GM21381 (cell line): ENCODE measurements around the gene WWC1.

Source experiments
- ATAC-seq: cut with Tn5 transposase; IDR thresholded peaks from one replicate; pipeline ENCODE4 v1.9.1; 2021; ENCODE audit warnings: mild to moderate bottlenecking, moderate library complexity; ENCODE audit not compliant: unreplicated experiment

WWC1 gene

DNA sequence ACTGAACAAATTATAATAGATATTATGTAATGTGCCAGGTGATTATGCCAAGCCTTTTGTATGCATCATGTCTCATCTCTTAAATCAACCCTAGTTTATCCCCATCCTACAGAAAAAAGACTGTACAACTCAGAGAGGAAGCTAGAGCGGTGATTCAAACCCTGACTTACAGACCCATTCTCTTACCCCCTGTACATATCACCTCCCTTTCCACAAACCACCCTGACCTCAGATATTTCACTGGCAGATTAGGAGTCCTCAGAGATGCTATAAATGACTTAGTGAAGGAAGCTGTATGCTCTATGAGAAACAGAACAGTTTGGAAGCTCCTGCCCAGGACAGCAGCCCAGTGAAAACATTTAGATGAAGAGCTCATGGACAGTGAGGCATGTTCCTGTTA lies 115.8 kb downstream of the WWC1 start:
- no peak for ATAC-seq

DNA sequence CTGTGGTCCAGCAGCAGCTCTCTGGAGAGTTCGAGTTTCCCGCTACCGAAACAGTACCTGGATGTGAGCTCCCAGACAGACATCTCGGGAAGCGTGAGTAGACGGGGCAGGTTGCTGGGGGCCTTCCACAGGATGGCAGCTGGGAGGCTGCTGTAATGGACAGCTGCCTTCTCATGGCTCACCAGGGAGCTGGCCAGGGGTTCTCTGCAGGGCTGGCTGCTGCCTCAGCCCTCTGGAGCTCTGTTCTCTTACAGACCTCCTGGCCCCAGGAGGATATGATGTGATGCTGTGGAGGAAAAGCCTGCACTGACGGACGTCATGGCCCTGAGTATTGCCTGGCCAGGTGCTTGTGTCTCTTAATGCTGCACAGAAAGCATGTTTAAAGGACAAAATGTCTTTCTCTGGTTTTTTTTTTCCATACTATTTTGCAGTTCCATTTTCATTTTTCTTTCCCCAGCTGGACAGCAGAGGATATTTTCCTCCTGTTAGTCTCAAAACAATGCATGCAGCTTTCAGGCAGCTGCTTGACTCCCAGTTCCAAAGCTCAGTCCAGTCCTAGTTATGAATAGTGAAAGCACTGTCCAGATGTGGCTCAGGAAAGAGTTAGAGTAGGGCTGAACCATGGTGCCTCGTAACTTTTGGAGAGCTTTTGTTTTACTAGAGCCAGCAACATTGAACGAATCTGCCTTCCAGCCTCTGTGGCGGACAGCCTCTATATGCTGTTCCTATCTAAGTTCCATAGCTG lies 117.3 kb downstream of the WWC1 start:
- no peak for ATAC-seq

DNA sequence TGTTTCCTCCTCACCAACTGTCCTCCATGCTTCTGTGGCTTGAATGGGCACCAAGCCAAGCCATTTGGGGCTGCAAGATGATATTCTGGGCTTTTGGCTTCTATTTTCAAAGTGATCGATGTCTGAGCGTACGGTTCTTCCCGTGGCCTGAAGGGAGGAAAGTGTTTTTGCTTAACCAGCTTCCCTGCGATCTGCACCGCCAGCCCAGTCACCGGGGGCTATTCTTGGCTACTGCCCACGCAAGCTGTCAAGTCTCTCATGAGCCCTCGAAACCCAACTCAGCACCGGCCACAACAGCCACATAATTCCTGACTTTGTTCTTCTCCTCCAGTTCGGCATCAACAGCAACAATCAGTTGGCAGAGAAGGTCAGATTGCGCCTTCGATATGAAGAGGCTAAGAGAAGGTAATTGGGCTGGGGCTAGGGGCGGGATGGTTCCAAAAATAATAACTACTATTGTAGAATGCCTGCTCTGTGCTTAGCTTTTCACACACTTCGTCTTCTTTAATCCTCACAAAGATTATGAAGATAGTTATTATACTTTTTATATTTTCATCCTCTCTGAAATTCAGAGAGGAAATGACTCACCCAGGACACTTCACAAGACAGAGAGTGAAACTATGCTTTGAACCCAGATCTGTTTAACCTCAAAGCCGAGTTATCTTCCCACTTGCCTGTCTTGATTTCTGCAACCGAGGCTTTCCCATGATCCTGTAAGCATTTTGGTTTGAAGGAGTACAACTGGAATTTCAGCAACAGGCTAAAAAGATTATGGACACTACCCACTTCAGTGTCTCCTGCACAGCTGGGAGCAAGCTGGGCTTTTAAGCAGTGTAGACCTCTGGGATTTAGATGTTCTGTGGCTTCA lies 118.4 kb downstream of the WWC1 start:
- ATAC-seq = no peak

DNA sequence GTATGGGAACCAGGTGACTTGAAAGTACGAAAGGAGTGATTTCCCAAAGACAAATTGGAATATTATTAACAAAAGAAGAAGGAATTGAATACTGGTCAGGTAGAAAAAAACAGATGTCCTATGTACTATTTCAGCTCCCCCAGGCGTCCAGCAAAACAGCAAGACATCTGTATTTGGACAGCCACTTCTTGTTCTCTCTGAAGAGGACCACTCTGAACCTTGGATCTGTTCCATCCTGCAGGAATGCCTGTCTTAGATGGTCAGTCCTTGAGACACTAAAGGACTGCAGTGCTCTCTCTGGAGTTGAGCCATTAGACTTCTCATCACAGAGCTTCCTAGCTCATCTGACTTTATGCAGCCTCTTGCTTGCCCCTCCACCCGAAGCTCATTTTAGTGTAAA lies 120.4 kb downstream of the WWC1 start:
- no peak for ATAC-seq

DNA sequence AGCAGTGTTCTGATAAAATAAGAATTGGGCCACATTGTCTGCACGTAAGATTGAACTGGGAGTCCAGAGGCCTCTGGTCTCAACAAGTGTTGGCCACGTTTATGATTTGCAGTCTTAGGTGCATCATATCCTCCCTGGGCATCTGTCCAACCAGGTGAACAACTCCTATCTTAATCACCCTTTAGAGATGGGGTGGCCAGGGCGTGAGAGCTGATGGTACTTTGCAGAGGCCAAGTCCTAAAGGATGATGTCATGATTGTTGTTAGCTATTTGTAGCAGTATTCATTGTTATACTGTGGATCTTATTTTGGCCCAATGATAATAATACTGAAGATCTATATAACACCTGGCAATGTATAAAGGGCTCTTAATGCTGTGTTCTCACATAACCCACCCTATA lies 121.6 kb downstream of the WWC1 start:
- no peak for ATAC-seq

DNA sequence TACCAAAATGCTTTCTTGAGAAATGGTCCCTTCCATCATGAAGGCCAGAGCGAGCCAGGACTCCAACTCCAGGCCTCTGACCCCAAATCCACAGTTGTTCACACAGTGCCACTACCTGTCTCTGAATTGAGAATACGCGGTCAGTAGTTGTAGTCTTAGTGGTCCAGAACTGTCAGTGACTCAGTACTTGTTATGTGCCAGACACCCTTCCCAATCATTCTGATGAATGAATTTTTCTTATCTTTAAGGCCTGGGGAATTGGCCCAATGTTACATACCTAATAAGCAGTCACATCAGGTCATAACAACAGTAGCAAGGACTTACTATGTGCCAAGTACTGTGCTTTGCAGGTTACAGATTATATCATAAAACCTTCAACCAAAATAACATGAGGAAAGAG lies 122.2 kb downstream of the WWC1 start:
- ATAC-seq = no peak

DNA sequence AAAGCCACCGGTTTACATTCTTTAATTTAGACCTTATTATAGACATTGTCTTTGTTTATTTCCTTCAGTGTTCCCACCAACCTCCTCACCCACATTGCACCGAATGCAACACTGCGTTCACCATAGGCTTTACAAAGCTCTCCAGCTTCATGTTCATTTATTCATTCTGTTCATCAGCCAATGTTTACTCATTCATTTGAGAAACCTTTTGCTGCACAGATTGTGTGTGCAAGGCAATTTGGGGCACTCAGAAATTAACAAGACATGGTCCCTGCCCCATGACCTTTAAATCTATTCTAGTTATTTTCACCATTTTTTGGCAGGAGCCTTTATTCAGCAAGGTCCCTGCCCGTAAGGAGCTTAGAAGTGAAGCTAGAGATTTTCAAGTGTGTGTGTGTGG lies 124.0 kb downstream of the WWC1 start:
- ATAC-seq = no peak

DNA sequence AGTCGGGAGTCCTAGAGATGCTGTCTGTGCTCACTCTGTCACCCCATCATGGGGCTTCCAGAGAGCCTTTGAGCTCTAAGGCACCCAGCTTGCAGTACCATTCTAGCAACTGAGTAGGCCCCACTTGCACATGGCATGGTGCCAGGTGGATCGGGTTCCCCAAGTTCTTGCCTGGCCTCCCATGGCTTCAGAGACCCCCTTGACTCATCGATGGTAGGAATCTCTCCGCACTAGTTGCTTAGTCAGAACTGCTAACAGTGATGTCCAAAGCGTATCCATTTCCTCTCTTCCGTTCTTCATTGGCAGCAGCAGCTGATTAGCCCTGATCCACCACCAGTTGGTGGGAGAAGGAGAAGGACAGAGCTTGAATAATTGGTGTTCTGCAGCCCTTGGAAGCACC lies 124.5 kb downstream of the WWC1 start:
- ATAC-seq = no peak

DNA sequence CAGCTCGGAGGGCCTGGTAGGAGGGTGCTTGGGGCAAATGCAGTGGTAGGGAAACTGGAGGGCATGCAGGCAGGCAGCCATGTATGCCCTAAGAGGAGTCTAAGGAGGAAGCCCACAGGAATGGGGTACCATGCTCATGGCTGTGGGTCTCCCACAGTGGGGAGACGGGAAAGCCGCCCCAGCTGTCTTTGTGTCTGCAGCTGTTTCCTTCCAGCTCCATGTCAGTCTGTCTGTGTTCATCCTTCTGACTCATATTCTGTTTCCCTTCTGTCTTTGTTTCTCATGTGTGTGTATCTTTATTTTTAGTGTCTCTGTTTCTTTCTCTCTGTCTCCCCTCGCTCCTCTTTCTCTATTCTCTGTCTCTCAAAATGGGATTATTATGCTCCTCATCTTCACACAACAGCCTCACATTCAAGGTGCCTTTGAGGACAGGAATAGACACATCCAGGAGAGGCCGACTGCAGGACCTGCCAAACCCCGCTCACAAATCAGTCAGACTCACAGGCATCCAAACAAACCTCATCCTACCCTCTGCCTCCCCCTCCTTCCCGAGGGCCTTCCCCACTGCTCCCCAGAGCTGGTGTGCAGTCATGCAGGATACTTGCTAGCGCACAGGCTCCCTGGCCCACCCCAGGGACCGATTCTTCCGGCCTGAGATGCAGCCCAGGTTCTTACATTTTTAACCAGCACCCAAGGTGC lies 126.4 kb downstream of the WWC1 start:
- no peak for ATAC-seq

DNA sequence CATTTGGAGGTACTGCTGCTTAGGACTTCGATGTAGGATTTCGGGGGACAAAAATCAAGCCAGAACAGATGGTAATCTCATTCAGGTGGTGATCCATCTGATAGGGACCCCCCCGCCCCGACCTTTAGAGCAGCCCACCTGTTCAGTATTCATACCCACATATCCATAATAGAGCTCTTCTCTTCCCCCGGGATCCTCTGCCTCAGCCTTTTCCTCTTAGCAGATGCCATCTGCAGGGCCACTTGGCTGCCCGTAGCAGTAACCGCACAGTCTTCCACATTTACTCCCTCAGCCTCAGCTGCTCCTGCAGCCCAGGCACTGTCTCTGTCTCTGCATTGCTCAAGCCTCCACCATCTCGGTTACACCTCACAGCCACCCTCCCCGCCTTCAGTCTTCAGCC lies 129.0 kb downstream of the WWC1 start:
- ATAC-seq = no peak

DNA sequence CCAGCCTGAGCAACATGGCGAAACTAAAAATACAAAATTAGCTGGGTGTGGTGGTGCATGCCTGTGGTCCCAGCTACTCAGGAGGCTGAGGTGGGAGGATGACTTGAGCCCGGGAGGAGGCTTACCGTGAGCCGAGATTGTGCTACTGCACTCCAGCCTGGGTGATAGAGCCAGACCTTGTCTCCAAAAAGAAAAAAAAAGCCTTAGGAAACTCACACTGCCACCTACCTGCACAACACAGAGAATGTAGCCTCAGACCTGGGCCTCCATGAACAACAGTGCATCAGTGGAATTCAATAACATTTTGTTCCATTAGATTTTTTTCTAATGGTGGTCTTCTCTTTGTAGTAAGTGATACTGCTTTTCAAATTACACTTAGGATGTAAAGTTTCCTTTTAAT lies 131.0 kb downstream of the WWC1 start:
- no peak for ATAC-seq

DNA sequence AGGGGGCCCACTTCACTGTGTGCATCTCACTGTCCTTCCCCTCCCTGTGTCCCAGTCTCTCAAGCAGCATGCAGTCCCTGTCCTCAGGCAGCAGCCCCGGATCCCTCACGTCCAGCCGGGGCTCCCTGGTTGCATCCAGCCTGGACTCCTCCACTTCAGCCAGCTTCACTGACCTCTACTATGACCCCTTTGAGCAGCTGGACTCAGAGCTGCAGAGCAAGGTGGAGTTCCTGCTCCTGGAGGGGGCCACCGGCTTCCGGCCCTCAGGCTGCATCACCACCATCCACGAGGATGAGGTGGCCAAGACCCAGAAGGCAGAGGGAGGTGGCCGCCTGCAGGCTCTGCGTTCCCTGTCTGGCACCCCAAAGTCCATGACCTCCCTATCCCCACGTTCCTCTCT lies 132.0 kb downstream of the WWC1 start:
- ATAC-seq = no peak

DNA sequence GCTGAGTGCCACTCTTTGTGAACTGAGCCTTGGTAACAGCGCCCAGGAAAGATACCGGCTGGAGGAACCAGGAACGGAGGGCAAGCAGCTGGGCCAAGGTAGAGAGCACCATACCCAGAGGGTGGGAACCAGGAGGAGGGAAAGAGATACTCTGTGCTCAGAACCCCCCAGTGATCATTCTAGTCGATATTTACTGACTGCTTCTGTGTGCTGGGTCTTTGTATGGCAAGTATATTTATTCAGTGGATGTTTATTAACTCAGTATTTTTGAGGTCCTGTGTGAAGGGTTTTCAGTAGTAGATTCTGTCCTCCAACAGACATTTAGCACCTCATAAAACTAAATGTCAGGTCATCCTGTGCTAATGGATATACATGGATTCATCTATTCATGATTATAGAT lies 132.5 kb downstream of the WWC1 start:
- ATAC-seq = no peak

DNA sequence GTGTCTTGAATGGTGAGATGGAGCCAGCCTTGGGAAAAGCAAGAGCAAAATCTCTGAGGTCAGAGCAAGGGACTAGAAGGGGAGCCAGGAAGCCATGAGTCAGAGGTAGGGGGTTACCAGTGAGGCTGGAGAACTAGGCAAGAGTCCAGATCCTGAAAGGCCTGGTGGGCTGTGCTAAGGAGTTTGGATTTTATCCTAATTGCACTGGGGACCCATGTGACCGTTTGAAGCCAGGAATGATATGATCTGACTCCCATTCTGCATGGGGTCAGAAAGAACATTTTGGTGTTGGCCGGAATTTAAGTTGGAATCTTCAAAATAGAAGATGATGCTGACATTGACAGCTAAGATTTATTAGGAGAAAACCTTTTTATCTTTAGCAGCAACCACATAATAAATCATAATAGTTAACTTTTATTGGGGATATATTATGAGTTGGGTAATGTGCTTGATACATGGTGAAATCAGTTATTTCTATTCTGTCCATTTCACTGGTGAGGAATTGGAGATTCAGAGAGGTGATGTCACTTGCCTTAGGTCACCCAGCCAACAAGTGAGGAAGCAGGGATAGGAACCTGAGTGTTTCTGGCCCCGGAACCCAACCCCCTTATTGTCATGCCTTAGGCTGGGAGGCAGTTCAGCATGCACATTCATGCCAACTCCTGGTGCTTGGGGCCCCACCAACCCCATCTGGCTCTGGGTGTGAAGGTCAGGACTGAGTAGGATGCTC lies 133.3 kb downstream of the WWC1 start:
- ATAC-seq = no peak

DNA sequence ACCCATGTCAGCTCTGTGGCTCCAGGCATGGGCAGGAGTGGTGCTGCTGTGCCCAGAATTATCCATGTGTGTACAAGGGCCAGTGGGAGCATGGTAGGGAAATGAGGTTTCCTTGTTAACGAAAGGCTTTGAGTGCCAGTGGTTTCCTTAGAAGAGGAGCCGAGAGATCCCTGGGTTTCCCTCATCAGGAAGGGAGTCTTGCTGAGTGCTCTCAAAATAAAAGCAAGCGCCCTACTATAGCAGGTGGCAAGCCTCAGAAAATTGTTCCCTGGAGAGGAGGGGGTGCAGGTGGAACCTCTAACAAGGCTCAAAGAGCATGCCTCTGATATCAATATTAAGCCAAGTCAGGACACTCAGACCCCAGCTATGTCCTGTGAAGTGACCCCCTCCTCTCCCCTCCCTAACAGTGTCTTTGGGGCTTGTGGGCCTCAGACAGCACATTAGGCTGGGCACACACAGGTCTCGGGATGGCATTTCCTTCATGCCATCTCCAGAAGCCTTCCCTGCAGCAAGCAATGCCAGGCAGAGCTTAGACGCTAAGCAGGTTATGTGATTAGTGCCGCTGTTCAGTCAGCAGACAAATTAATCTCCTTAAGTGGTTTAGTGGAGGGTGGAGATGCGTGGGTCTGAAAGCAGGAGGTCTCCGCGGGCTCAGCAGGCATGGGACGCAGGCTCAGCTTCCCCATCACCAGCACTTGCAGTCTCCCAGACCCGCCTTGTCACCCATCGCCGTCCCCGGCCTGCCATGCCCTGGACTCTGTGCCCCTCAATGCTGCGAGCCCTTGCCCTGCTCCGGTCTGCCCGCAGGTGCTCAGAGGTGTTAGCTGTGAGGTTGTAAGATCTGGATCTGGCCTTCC lies 134.8 kb downstream of the WWC1 start:
- no peak for ATAC-seq

DNA sequence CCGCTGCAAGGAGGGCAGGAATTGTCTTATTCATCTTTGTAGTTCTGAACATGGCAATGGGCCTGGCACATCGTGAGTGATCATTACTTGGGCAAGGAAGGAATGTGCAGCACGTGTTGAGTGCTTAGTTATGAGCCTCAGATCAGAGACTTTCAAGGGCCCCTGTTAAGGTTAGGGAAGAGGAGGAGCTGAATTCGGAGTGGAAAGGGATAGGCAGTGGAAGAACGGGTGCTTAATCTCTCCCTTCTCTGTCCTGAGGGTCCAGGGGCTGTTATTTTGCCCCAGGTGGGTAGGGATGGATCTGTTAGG lies 135.4 kb downstream of the WWC1 start:
- ATAC-seq = no peak

DNA sequence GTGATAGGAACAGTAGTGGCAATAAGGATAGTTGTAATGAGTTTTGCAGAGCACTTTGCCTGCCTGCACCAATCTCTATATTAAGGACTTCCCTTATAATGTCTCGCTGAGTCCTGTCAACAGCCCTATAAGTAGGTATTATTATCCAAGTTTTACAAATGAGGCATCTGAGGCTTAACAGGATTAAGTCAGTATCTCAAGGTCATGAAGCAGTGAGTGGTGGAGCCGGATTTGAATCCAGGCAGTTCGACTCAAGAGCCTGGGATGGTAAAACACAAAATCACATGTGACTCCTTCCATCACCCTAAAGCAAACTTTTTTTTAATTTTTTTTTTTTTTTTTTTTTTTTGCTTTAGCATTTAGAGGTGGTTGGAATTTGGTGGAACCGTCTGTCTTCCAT lies 135.8 kb downstream of the WWC1 start:
- no peak for ATAC-seq

DNA sequence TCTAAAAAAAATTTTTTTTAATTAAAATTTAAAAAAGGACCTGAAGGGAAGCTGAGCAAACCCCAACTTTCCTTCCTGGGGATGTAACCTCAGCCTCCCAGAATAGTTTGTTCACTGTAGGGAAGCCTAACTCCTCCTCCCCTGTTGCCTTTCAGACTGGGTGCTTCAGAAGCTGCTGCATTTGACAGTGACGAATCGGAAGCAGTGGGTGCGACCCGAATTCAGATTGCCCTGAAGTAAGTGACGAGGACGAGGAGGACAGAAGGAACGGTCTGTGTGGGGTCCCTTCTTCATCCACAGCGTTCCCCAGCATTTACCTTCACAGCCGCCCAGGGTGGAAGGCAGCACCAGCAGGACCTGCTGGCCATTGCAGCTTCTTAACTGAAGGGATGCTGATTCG lies 137.1 kb downstream of the WWC1 start:
- ATAC-seq = no peak

DNA sequence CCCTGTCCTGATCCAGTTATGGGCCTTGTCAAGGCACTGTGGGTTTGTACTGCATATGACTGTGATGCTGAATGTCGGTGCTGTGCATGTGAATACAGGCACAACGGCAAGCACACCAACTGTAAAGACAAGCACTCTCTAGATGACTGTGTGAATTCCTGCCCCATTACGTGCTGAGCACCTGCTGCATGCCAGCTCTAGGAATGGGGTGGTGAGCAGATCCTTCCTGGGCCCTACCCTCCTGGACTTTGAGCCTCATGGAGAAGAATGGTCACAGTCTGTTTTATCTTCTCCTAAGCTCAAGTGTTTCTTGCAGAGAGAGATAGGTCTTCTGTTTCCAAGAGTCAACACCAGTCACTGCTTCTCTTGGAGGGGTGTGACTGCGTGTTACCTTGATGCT lies 138.9 kb downstream of the WWC1 start:
- ATAC-seq = no peak

DNA sequence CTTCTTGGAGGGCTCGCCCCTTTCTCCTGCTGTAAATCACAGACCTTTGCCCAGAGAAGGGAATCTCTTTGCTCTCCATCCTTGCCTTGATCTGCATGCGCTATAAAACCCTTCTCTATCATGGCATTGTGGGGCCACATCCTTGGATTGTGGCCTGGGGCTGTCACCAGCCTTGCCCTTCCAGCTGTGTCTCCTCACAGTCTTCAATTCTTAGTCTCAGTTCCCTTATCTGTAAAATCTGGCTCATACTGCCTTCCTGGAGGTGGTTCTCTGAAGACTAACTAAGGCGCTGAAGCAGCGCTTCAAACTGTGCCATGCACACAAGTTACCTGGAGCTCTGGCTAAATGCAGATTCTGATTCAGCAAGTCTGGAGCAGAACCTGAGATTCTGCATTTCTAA lies 141.5 kb downstream of the WWC1 start:
- ATAC-seq = no peak
